Neural progenitor cell (in vitro differentiated cells): ENCODE measurements around the gene TMEM243.

Experiments used
- EZH2 ChIP-seq: fragments of 200-600 bp; sonication (generic); IDR thresholded peaks from 2 replicates; pipeline ENCODE4 v1.6.1; 2017; ENCODE audit warnings: antibody characterized with exemption, mild to moderate bottlenecking, moderate library complexity
- TF ChIP-seq, protein P1 (sequence below): fragments of 200-600 bp; sonication (generic); IDR thresholded peaks from 2 replicates; pipeline ENCODE4 v1.5.1; 2017; ENCODE audit warnings: antibody characterized with exemption, mild to moderate bottlenecking

DNA sequence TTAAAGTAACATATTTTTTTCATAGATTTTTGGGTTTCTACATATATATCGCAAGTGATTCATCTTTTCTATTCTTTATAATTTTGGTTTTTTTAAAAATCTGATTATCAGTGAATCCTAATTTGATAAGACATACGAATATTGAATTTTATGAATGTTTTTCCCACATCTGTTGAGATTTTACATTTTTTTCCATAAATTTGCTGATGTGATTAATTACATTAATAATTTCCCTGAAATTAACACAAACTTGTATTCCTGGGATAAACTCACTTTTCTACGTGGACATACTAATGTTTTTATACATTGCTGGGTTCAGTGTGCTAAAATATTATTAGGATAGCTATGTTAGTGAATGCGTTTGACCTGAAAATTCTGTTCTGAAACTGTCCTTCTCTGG lies 41.2 kb downstream of the TMEM243 start:
- TF ChIP-seq EZH2 = no peak
- TF ChIP-seq, protein P1, sequence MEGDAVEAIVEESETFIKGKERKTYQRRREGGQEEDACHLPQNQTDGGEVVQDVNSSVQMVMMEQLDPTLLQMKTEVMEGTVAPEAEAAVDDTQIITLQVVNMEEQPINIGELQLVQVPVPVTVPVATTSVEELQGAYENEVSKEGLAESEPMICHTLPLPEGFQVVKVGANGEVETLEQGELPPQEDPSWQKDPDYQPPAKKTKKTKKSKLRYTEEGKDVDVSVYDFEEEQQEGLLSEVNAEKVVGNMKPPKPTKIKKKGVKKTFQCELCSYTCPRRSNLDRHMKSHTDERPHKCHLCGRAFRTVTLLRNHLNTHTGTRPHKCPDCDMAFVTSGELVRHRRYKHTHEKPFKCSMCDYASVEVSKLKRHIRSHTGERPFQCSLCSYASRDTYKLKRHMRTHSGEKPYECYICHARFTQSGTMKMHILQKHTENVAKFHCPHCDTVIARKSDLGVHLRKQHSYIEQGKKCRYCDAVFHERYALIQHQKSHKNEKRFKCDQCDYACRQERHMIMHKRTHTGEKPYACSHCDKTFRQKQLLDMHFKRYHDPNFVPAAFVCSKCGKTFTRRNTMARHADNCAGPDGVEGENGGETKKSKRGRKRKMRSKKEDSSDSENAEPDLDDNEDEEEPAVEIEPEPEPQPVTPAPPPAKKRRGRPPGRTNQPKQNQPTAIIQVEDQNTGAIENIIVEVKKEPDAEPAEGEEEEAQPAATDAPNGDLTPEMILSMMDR = no peak
